ENCODE results near the gene CCIN.
"Not testable (repeated sequence)": the region's sequence is repeated elsewhere in the genome, so short reads cannot be mapped to it uniquely, and the experiment has no call there.

CCIN gene

DNA sequence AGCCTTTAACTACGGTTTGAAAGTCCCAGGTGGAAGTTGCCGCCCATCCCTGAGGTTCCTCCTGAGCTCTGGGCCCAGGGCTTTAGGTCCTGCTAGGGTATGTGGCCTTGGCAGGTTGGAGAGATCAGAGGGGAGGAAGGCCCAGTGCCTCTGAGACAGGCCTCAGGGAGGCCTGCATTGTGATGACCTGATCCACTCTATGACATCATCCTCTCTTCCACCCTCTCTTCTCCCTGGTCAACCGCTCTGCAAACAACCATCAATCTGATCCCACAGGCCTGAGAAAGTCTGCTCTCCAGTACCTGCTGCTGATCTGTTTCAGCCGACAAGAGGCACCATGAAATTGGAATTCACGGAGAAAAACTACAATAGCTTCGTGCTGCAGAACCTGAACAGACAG, at the start of gene CCIN:
TSS of gene CCIN (plus strand) at position 223 of the 400 bp plus-strand sequence. CDS start at position 338, 115 bp downstream.
- DNase-seq (ENCODE audit: low read depth in 2 of 2): no peak

DNA sequence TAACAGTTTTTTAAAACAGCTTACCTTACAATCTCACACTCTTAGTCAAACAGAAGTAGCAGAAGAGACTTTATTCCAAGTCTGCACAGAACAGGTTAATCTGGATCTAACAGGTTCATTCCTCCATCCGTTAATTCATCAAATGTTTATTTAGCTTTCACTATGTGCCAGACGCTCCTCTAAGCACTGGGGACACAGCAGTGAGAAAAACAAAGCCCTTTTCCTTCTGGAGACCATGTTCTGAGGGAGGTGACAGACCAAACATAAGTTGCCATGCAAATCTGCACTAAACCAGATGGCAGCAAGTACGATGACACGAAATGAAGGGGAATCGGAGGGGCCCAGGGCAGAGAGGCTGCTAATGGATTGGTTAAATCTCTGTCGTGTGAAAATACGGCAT, 49.7 kb upstream of the CCIN start:
- DNase-seq (ENCODE audit: low read depth in 2 of 2): no peak

DNA sequence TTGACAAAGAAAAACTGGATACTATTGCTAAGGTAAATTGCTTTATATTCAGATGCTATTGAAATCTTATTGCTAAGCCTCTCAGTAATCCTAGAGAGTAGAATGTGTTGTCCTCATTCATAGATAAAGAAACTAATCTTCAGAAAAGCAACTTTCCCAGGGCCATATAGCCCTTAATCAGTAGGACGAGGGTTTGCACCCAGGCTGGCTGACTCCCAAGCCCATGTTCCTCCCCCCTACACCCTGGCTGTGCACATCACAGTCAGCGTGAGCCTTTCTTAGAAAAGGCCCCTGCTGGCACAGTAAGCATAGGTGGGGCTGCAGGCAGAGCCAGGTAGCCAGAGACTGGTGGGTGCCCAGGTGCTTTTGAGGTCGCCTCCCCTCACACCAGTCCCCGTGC, 48.5 kb upstream of the CCIN start:
- DNase-seq (ENCODE audit: low read depth in 2 of 2): no peak

DNA sequence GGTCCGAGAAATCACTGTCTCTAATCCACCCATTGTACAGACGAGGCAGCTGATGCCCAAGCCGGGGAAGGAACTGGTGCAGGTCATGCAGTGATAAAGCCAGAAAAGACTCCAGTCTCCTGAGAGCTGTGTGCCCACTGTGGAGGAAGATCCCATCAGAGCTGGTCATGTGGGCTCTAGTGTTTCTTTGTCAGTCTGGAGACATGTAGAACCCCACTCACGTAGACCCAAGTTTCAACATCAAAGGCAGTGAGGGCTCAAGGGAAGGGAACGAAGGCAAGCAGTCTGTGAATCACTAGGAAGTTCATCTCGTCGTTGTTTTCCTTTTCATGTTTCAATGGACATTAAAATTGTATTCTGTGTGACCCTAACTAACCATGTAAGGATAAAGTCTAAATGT, 47.2 kb upstream of the CCIN start:
- DNase-seq (ENCODE audit: low read depth in 2 of 2): no peak

DNA sequence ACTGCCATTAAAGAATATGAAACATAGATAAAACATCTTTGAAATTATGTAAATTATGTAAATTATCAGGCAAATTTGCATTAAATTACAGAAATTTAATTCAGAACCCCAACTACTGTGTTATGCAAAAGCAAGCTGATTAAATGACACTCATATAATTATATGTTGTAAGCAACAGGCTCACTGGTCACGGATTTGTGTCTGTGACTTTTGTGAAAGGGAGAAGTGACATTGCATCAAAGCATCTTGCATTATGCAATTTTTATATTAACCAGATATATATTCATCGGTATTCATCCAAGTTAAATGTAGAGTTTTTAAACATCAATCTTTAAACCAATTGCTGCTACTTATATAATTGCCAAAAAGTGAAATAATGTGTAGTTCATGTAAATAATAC, 45.7 kb upstream of the CCIN start:
- DNase-seq (ENCODE audit: low read depth in 2 of 2): no peak

DNA sequence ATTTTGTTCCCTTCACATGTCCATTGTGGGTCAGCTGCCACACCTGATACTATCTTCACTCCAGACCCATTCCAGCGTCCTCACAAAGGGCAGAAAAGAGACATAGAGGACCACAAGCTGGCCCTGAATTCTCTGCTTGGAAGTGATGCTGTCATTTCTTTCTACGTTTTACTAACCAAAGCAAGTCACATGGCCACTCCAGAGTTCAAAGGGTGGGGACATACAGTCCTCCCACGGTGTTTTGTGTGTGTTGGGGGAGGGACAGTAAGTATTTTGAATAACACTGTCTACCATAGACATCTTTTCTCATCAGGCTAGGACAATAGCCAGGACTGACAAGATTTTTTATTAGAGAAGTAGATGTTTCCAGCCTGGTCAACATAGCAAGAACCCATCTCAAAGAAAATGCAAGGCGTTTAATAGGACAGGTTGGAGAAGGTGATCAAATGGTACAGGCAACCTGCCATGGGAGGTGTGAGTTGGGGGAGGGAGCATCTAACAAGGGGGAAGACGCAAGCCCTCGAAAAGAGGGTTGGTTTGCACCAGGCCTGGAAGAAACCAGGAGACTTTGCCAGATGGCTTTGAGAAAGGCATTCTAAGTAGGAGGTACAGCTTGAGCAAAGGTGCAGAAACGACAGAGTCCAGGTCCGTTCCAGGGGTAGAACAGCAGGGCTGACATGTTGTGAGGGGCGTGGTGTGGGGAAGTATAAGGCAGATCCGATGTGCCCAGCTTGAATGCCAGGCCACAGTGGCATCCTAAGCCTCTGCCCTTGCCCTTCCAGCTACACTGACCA, 43.9 kb upstream of the CCIN start:
- DNase-seq (ENCODE audit: low read depth in 2 of 2): no peak

DNA sequence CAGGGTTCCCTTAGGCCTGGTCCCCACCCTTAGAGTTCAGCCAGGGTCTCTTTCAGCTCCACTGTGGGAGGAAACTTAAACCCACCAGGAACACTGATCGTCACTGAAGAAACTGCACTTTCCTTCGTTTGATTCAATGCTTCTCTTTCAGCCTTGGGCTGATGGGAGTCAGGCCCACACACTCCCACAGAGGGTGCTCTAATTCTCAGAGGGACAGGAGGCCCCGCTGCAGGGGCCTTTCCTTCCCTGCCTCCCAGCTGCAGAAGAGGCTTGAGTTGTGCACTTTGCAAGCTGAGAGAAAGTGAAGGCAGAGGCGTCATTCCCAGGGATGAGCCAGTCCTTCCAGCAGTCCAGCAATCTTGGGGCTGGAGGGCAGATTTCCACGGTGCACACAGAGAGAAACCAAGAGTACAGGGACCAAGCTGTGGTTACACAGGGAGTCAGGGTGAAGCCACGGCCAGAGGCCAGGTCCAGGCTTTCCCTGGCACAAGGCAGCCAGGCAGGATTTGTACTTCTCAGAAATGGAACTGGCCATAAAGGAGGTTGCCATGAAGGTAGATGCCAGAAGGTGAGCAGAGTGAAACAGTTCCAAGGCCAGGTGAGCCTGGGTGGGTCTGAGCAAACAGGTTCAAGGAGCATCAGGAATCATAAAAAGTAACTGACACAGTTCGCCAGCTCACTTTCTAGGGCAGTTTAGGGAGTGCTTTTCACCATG, 43.0 kb upstream of the CCIN start:
- DNase-seq (ENCODE audit: low read depth in 2 of 2): no peak

DNA sequence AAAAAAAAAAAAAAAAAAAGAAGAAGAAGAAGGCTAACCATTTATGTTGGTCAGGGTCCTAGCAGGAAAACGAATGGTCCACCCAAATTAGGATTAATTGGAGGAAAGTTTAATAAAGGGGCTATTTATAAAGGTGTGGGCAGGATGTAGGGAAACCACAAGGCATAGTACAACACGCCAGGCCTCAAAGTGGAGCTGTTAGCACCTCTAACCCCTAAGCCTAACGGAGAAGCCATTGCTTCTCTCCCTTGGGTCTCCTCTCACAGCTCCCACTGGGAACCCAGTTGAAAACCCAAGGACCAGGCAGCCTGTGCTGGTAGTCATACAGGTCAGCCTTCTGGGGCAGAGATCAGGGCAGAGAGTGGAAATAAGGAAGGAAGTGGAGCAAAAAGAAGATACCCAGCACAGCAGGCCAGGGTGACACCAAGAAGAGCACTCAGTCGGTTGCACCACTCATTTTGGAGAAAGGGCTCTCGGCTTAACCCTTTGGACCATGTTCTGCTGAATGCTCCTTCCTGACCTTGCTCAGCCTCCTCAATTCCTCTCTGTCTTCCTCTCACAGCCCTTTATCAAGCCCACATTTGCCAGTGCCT, 41.4 kb upstream of the CCIN start:
- no peak for DNase-seq (ENCODE audit: low read depth in 2 of 2)

DNA sequence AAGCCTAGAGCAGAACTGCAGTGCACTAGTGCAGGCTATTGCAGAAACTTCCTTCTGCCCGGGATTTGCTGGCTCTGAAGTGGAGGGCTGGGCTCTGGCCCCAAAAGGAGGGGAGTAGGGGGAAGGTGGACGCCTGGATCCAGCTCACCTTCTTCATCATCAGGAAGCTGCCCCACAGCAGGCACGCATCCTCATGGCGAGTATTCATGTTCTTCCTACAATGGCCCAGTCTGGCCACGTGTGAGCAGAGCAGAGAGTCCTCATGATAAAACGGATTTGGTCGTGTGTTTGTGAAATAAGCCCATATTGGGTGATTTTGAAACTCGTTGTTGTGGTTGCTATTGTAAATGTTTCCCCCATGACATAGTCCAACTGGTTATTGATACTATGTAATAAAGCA, 40.8 kb upstream of the CCIN start:
- DNase-seq (ENCODE audit: low read depth in 2 of 2): no peak

DNA sequence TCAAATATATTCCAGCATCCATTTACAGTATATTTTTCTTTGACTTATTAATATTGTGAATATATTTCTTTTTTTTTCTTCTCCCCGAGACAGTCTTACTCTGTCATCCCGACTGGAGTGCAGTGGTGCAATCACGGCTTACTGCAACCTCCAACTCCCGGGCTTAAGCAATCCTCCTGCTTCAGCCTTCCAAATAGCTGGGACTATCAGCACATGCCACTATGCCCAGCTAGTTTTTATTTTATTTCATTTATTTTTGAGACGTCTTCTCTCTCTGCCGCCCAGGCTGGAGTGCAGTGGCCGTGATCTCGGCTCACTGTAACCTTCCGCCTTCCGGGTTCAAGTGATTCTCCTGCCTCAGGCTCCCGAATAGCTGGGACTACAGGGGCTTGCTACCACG, 40.0 kb upstream of the CCIN start:
- no peak for DNase-seq (ENCODE audit: low read depth in 2 of 2)

DNA sequence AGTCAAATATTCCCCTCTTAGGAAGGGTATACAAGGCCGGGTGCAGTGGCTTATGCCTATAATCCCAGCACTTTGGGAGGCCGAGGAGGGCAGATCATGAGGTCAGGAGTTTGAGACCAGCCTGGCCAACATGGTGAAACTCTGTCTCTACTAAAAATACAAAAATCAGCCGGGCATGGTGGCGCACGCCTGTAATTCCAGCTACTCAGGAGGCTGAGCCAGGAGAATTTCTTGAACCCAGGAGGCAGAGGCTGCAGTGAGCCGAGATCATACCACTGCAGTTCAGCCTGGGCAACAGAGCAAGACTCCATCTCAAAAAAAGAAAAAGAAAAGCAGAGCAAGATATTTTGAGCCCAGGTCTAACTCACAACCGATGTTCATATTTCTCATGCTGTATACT, 37.5 kb upstream of the CCIN start:
- not testable (repeated sequence) for DNase-seq (ENCODE audit: low read depth in 2 of 2)

DNA sequence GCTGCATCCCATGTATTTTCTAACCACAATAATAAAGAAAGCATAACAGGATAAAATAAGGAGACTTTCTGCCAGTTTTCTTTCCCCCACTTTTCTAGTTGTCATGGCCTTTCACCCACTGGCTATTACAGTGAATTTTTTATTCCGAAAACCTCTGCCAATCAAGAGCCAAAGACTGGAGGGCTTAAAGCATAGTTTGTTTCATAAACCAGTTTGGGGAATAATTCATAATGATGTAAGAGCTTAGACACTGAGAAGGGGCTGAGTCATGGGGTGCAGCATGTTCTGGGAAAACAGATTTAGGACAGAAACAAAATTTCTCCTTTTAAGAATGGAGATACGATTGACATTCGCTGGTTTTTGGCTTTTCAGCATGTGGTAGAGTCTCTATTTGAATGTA, 37.1 kb upstream of the CCIN start:
- no peak for DNase-seq (ENCODE audit: low read depth in 2 of 2)

DNA sequence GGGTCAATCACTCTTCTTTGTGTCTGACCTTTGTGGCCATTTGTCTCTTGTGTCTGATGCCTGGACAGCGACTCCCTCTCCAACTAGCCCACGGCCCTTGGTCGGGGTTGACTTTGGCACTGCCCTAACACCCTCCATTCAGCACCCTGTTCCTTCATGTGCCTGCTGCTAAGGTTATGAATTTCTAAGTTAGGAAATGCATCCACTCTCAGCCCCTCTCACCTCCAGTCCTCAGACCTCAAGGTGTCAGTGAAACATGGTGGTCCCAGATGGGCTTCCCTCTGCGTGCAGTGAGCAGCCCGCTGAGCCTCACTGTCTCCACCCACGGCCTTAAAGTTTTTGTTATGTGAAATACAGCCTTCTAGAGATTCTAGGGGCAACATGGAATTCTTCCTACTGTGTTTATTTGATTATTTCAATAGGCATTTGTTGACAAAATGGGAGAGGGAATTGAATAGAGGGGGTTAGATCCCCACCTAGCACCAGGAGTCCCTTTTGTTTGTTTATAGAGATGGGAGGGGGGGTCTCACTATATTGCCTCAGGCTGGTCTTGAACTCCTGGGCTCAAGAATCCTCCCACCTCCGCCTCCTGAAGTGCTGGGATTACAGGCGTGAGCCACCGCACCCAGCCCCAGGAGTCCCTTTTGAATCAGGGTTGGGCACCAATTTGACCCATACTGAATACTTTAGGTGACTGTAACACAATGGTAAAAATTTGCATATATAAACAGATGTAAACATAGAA, 34.3 kb upstream of the CCIN start:
- DNase-seq (ENCODE audit: low read depth in 2 of 2): no peak

DNA sequence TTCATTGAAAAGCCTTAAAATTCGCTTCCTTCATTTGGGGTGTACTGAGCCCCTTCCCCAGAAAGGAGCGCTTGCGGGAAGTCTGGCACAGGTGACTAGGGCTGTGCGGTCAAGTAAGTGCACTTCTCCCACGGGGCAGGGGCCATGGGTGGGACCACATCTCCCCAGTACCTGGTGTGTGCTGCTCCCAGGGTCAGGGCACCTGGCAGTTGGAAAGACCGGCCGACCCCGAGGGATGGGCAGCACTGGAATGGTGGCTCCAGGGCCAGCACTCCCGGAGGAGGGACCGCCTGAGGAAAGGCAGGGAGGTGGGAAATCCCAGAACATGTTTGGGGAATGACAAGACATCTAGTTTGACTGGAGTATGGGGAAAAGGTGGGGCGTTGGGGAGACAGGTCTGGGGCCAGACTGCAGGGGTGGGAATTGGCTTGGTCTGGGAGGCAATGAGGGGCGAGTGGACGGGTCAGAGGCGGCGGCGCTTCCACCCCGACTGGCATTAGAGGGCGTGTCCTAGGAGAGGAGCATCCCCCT, 33.4 kb upstream of the CCIN start:
- no peak for DNase-seq (ENCODE audit: low read depth in 2 of 2)

DNA sequence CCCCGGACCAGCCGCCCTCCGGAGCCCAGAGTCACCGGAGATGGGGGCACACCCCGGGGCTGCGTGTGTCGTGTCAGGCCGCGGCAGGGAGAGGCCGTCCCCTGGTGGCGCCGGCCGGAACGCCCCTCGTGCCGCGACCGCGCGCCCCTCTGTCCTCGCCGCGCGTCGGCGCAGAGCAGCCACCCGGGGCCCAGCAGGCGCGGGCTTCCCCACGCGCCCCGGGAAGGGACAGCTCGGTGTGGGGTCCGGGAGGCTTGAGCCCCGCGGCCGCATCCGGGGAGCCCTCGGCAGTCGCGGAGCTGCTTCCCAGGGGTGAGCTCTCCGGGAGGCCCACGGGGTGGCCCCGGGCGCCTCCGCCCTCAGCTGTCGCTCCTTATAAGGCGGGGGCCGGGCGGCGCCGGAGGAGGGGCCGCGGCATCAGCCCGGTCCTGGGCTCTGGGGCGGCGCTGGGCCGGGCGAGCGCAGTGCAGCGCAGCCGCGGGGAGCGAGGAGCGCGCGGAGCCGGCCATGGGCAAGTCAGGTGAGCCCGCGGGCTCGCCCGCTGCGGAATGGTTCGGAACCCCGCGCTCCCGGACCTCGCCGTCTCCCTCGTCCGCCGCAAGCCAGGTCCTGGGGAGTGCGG, 32.8 kb upstream of the CCIN start, which contains the start of gene GLIPR2:
TSS of gene GLIPR2 (plus strand) at position 462 of the 622 bp plus-strand sequence. CDS start at position 508, 46 bp downstream.
- DNase-seq (ENCODE audit: low read depth in 2 of 2): peak; percentile 63 to 66

DNA sequence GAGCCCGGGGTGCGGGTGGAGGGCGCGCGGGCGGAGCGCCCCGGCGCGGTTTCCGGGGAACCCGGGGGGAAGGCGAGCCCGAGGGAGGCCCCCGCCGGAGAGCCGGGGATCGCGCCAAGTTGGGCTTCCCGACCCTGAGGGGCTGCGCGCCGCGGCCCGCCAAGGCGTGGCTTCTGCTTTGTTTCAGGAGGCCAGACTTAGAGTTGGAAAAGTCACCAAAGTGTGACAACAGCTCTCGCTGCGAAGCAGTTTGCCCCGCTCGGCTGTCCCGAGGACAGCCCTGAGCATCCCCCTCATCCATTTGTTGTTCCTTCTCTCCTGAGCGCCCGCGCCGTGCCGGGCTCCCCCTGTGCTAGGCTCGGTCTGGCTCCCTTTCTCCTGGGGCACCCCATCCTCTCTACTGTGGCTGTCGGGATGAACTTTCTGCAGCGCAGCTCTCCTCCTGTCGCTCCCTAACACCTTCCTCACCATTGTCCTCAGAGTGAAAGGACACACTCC, 32.2 kb upstream of the CCIN start:
- DNase-seq (ENCODE audit: low read depth in 2 of 2): no peak

DNA sequence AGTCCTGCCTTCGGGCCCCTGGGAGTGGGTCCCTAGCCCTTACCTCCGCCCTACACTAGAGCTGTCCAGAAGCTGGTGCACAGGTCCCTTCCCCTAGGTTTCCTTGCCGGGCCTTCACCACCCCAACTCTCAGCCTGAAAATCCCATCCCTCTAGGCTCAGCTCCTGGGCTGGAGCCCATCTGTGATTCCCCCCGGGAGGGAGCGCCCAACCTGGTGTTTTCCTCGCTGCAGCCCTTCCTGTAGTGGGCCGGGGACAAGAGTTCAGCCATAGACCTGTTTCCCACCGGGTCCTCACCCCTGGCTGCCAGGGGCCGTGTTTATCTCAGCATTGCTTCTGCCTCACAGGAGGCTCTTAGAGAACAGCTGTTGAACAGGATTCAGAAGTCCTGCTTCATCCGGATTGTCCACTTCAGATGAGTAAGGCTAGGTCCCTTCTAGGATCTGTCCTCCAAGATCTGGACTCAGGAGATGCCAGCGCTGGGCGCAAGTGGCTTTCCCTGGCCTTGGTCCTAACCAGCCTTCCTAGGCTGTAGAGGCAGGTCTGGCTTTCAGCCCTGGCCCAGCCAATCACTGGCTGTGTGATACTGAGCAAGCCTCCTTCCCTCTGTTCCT, 31.7 kb upstream of the CCIN start:
- no peak for DNase-seq (ENCODE audit: low read depth in 2 of 2)

DNA sequence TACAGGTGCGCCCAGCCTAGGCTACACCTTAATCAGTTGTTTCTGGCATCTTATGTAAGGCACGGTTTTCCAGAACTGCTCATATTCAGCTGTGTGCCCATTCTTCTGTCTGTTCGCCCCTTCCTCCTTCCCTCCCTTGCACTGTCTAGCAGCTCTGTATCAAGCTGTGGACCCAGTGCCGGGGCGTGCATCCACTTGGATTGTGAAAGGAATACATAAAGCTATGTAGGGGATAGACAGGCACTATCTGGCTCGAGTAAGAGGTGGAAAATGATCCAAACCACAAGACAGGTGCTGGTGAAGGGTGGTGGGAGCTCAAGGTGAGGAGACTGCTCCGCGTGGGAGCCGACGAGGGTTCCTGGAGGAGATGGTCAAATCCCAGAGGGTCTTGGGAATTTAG, 30.7 kb upstream of the CCIN start:
- no peak for DNase-seq (ENCODE audit: low read depth in 2 of 2)

DNA sequence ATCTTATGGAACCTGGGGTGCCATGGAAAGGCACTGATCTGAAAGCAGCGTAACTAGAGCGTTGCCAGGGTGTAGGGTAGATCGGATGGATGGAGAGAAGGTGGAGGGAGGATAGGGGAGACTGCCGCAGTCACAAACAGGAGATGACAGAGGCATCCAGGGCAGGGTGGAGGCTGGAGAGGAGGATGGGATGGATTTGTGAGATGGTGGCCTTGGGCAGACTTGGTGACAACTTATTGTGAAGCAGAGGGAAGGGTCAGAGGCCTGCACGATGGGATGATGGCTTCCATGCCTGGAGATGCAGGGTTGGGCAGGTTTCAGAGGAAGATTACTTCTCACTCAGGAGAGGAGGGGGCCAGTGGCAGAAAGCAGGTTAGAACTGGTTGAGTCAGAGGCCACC, 30.3 kb upstream of the CCIN start:
- no peak for DNase-seq (ENCODE audit: low read depth in 2 of 2)

Measured in activated CD4-positive, alpha-beta T cell treated with anti-CD3 and anti-CD28 coated beads for 24 hours (primary cell).